ENCODE results near the gene DNAJC2.

DNA sequence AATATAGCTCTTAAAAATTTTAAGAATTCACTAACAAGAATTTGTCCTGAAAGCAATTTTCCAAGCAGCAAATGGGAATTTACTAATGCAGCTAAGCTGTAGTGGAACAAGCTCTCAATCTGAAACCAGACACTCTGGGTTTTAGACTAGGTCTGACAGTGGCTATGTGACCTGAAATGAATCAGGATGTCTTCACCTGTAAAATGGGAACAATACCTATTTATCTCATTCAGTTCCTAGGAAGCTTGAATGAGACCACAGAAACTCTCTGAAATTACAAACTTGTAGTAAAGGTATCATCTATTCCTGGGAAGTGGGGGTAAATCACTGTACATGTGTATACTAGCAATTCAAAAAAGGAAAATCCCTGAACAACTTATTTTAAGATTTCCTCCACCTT lies 1.2 kb downstream of the DNAJC2 start:
- TF ChIP-seq, protein P1, sequence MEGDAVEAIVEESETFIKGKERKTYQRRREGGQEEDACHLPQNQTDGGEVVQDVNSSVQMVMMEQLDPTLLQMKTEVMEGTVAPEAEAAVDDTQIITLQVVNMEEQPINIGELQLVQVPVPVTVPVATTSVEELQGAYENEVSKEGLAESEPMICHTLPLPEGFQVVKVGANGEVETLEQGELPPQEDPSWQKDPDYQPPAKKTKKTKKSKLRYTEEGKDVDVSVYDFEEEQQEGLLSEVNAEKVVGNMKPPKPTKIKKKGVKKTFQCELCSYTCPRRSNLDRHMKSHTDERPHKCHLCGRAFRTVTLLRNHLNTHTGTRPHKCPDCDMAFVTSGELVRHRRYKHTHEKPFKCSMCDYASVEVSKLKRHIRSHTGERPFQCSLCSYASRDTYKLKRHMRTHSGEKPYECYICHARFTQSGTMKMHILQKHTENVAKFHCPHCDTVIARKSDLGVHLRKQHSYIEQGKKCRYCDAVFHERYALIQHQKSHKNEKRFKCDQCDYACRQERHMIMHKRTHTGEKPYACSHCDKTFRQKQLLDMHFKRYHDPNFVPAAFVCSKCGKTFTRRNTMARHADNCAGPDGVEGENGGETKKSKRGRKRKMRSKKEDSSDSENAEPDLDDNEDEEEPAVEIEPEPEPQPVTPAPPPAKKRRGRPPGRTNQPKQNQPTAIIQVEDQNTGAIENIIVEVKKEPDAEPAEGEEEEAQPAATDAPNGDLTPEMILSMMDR (conservative IDR thresholded peaks at IDR 0.05 in 1 of 2, IDR thresholded peaks at IDR 0.05 in 1 of 2; ENCODE audit: low read depth in 1 of 2, low read length in 2 of 2) = no peak
- no peak for TF ChIP-seq EZH2 (IDR thresholded peaks at IDR 0.05; ENCODE audit: low read length, missing control alignments)

Data from fibroblast of lung (primary cell).